HUDEP-2 (cell line): ENCODE results near the gene FAN1.
A peak's percentile ranks its signal among the peaks of the same experiment; 100 is the strongest.

ENCODE experiments used
- DNase-seq, 76 experiments: peaks; one replicate each; lab custom pipeline; 2025; ENCODE audit not compliant: unreplicated experiment in 76 of 76; lab: John Stamatoyannopoulos, UW

FAN1 gene

DNA sequence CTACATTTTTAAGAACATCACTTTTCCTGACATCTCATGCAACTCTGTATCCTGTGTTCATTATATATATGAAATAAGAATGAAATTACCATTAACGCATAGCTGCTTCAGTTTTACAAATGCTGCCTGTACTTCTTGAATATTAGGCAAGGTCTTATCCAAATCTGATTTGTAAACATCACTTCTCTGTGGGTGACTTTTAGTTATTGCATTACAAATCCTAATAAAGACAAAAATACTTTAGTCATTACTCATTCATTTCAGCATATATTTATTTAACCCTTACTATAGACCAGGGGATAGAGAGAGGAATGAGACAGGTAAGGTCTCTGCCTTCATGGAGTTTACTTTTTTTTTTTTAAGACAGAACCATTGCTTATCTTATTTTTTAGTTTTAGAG is 51.0 kb downstream of the FAN1 start:
- DNase-seq, result no peak

DNA sequence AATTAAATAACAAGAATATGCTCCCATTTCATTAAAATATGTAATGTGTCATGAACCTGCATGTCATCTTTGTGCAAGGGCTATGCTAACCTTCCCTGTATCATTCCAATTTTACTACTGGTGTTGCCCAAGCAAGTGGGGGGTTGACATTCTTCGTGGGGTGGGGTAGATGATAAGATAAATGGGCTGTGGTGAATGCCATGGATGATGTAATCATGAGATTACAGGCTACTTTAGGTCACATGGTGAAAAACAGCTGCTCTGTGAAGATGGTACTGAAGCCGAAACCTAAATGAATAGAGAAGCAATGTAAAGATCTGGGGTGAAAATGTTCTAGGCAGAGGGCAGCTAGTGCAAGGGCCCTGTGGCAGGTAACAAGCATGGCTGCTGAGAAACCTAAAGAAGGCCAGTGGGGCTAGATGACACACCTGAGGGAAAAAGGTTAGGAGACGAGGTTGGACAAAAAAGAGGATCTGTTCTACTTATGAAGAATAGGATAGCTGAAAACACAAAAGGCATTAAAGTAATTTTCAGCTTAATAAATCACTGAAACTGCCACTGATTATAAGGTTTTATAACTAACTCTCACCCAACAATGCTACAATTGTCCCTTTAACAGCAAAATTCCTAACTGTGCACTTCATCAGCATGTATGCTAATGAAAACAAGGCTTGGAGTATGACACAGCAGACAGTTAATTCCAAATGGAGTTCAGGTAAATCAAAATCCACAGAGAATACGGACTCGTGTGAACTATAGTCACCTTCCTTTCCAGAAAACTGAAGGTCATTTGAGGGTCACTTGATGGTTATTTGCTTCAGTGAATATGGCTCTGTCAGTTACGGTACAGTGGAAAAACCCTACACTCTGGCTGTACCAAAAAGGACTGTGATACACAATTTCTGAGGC is 52.8 kb downstream of the FAN1 start:
- peak in 3 of 76 experiments; percentile 1 to 4 (median 2) for DNase-seq

GRCh38 chr15:30958219-30958618 is 54.5 kb downstream of the FAN1 start:
- no peak for DNase-seq

GRCh38 chr15:30962079-30962478 is 58.4 kb downstream of the FAN1 start:
- DNase-seq, result no peak

DNA sequence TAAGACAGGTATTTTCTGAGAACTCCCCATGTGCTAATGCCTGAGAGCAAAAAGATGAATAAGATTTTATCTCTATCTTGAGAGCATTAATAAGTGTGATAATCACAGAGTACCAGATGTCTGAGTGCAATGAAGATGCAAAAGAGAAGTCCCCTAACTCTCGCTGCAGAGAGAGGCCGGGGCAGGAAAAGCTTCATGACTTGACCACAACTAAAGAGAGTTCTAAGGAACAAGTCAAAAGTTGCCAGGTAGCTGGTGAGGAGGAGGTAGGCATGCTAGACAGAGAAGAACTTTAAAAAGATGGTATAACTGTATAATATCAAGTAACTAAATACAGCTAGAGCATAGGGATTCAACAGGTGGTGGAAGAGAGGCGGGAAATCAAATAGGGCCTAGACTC is 58.9 kb downstream of the FAN1 start:
- no peak for DNase-seq

- no peak for DNase-seq
These were observed 60.0 kb downstream of the FAN1 start for GRCh38 chr15:30963681-30964080.

DNA sequence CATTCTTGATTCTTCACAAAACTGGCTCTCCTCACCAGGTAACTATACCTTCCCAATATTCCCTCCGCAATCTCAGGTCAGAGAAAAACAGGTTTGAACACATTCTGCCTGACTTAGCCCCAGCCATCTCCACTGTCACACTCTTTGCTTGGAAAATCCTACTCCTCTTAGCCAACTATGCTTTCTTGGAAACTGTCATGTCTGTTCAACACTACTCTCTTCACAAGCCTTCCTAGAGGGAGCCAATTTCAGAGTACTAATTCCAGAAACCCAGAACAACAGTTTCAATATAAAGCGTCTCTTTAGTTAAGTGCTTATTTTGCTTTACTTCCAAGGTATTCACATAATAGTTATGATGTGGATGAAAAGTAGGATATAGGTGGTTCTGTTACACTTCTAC is 66.0 kb downstream of the FAN1 start:
- DNase-seq, result no peak

- no peak for DNase-seq
These were observed 69.7 kb downstream of the FAN1 start for GRCh38 chr15:30973379-30973778.

- no peak for DNase-seq
These were observed 70.4 kb downstream of the FAN1 start for GRCh38 chr15:30974112-30974511.

DNA sequence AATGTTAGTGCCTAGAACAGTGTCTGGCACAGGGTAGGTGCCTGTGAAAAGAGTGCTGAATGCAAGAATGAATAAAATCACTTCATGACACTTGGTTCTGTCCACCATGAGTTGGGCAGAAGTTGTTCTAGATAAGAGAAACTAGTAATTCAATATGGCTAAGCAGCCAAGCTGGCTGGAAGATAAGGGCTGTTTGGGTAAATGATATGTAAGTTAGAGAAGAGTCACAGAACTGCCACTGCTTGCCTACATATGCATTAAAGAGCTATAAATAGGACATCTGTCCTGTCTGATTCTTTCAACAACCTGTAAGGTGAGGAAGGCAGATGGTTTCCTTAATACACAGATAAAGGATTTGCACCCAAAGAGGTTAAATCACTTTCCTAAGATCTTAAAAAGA is 74.6 kb downstream of the FAN1 start:
- peak in 59 of 76 experiments; percentile 1 to 84 (median 47) for DNase-seq

DNA sequence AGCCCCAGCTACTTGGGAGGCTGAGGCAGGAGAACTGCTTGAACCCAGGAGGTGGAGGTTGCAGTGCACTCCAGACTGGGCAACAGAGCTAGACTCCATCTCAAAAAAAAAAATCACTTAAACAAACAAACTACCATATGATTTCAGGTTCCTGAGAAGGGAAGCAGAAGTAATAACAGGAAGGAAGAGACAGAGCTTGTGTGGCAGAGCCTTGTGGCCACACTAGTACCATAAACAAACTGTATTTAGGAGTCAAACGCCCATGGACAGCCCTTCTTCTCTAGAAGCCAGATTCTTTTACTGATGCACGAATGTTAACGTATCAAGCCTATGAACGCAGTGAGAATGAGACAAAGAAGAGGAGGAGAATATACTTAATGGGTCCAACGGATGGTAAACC is 75.7 kb downstream of the FAN1 start:
- DNase-seq, result no peak

DNA sequence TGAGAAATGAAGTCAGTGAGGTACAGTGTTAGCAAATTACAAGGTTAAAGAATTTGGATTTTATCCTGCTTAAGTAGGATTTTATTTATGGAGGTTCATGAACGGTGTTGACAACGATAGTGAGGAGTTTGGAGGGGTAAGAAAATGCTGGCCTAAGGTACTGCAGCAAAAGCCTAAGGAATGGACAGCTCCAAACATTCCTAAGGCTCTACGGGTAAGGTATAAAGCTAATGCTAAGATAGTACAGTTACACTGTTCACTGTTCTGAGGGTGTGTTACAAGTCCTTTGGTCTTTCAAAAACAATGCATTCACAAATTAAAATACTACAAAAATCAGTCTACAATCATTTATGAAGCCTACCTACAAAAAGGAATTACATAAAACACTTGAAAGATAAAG is 80.4 kb downstream of the FAN1 start:
- DNase-seq, result no peak

DNA sequence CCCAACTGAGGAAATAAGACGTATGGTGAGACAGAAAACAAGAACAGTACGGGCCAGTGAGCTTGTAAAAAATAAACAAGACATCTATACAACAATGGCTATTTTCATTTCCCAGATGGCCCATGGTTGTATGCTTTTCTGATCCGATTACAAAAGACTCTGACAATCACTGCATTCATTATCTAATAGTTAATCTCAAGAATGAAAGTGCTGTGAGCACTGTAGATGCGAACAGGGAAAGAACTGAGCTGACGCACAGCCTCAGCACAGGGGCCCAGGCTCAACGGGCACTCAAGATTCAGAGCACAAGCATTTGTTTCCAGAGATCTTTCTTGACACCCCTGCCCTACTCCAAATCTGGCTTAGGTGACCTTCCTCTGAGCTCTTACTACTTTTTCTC is 80.8 kb downstream of the FAN1 start:
- no peak for DNase-seq

DNA sequence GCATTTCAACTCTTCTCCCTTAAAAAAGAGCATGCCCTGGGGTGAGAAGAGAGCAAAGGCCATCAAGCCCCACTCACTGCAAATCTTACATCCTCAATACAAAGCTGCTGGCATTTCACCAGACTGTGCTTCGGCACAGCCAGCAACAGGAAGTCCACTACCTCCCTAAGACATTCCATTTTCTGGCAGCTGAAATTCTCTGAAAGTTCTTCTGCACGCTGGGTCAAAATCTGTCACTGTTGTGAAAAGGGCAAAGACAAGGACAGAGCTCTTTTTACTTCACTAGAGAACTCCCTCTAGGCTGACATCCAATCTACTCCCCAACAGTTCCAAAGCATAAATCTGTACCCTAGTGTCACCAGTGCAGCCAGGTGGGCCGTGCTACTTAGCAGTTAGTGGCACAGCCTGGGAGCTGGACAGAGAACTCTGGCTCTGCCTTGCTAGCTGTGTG is 81.4 kb downstream of the FAN1 start:
- DNase-seq, result no peak

DNA sequence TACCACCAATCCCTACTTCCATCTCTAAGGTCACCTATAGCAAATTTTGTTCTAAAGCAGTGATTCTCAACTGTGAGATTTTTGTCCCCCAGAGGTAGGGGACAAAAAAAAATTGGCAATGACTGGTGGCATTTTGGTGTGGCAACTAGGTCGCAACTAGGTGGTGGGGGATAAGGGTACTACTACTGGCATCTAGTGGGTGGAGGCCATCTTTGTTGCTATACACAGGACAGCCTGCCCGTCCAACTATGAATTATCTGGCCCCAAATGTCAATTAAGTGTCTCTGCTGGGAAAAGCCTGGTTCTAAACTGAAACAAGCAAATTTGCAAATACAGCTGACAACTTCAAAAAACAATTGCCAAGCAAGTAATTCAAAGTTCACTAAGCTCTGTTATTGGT is 86.3 kb downstream of the FAN1 start:
- peak in 8 of 76 experiments; percentile 2 to 29 (median 14) for DNase-seq

DNA sequence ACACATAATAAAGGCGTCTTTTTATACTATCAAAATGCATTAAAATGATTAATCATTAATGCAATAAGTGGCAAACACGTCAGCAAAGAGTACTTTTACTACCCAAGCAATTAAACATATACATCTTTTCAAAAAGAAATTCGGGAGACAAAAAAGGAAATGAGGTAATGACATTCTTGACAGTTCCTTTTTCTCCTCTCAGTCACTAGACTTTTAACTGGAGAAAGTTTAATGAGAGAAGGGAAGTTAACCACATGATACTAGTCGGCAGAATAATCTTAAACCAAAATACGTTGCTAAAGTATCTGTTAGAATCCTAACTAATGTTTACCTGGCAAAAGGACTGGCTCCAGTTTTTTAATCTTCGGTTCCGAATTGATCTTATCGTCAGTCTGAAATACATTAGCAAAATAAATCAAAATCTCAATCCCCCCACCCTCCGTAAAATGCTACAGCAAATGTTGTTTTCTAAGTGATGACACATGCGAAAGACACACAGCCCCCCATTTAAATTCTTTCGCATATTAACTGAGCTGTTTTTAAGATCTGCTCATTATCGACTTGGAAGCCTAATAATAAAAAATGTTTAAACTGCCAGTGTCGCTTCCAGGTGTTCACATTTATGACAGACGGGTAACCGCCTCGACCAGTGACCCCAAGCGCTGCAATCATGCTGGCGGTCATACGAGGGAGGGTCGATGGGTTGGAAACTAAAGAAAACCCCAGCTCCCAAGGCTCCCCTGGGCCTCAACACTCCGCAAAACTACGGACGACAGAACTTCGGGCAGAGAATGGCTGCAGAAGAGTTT is 86.9 kb downstream of the FAN1 start:
- peak in 2 of 76 experiments; percentile 30 to 45 for DNase-seq

- peak in 70 of 76 experiments; percentile 9 to 80 (median 54) for DNase-seq
These were observed 87.8 kb downstream of the FAN1 start, which contains the start of gene MTMR10 for GRCh38 chr15:30991255-30992235. Gene MTMR10, minus strand, starts transcription at chr15:30991628. Its CDS starts 122 bp downstream, at chr15:30991506.

GRCh38 chr15:30992249-30992864 is 88.6 kb downstream of the FAN1 start:
- peak in 1 of 76 experiments; percentile 6 for DNase-seq
